Caco-2 (cell line): Measurements from ENCODE around the gene MTM1. TPM values are rescaled to one million over a fixed set of nuclear protein-coding genes. Genes with fewer than 3 reads are reported as not detected.

Experiments used
- BruUV-seq: library from RNA; stranded (reverse); fragments of 400-500 nt; replicated peaks from 2 replicates; lab custom pipeline; 2021; lab: Mats Ljungman, UMichigan
- CTCF ChIA-PET: fragments of 300-600 bp; sonication (Branson Sonifier 250); formaldehyde crosslinking; loops from one replicate; lab custom pipeline; 2022; ENCODE audit warnings: antibody characterized with exemption; lab: Charles Lee
- POLR2A ChIA-PET: fragments of 300-600 bp; sonication (Branson Sonifier 250); formaldehyde crosslinking; loops from one replicate; lab custom pipeline; 2022; ENCODE audit warnings: antibody characterized with exemption; lab: Charles Lee
- DNase-seq, 2 experiments: peaks; one replicate each; pipeline versions ENCODE4 v3.0.0 to v3.0.0-alpha.2; 2020 to 2022
- H3K27me3 ChIP-seq: replicated peaks from 2 replicates; pipeline ENCODE4 v1.6.0; 2011; ENCODE audit warnings: low read length; ENCODE audit not compliant: control insufficient read depth, insufficient read depth
- H3K36me3 ChIP-seq: 2 replicates; pipeline ENCODE4 v1.5.1; 2011; ENCODE audit warnings: low read length; ENCODE audit not compliant: control insufficient read depth, insufficient read depth
- H3K4me1 ChIP-seq: fragments of 250-450 bp; sonication (Bioruptor Pico); 2 replicates; pipeline ENCODE4 v1.5.1; 2020; ENCODE audit warnings: mild to moderate bottlenecking
- H3K4me3 ChIP-seq: 2 replicates; pipeline ENCODE4 v1.5.1; 2011; ENCODE audit warnings: low read depth, mild to moderate bottlenecking, control low read depth, low read length
- H3K9me3 ChIP-seq: fragments of 250-450 bp; sonication (Bioruptor Pico); 2 replicates; pipeline ENCODE4 v1.5.1; 2020; ENCODE audit warnings: mild to moderate bottlenecking, moderate library complexity
- H3K27ac Mint-ChIP-seq: one replicate; pipeline ENCODE4 v1.8.0; 2022; ENCODE audit warnings: mixed read lengths; ENCODE audit not compliant: unreplicated experiment
- H3K27me3 Mint-ChIP-seq: one replicate; pipeline ENCODE4 v1.8.0; 2022; ENCODE audit warnings: mixed read lengths; ENCODE audit not compliant: insufficient read depth, unreplicated experiment
- H3K36me3 Mint-ChIP-seq: one replicate; pipeline ENCODE4 v1.8.0; 2022; ENCODE audit warnings: mild to moderate bottlenecking, mixed read lengths; ENCODE audit not compliant: insufficient read depth, unreplicated experiment
- H3K4me1 Mint-ChIP-seq: one replicate; pipeline ENCODE4 v1.8.0; 2022; ENCODE audit warnings: low read depth, mixed read lengths; ENCODE audit not compliant: unreplicated experiment
- H3K4me3 Mint-ChIP-seq: one replicate; pipeline ENCODE4 v1.8.0; 2022; ENCODE audit warnings: mild to moderate bottlenecking, moderate library complexity, mixed read lengths; ENCODE audit not compliant: unreplicated experiment
- H3K9me3 Mint-ChIP-seq: one replicate; pipeline ENCODE4 v1.8.0; 2022; ENCODE audit warnings: mixed read lengths; ENCODE audit not compliant: unreplicated experiment
- CTCF ChIP-seq, 2 experiments: fragments of 200-600 bp in 1 of 2; IDR thresholded peaks; 1 replicate in 1 of 2; 2 replicates in 1 of 2; pipeline versions ENCODE4 v1.5.1 to v1.8.0; 2011 to 2022; ENCODE audit warnings: antibody characterized with exemption in 1 of 2, control low read depth in 1 of 2, inconsistent platforms in 1 of 2, low read depth in 1 of 2, low read length in 1 of 2, mild to moderate bottlenecking in 1 of 2, moderate library complexity in 1 of 2; ENCODE audit not compliant: insufficient read depth in 1 of 2, severe bottlenecking in 1 of 2, unreplicated experiment in 1 of 2
- intact Hi-C: fragments of 100-400 bp; cut with micrococcal nuclease; formaldehyde crosslinking; loops from one replicate; pipeline ENCODE4 v1.10.0; 2022; ENCODE audit not compliant: unreplicated experiment
- total RNA-seq: library from RNA; stranded (reverse); gene quantifications from 2 replicates; pipeline ENCODE4 v1.2.3, GENCODE V29; 2022

MTM1 gene
- total RNA-seq, 1 experiment from 2014 or later, result 9.7 TPM

GRCh38 chrX:150625875-150626274 lies 57.5 kb downstream of the MTM1 start:
- Mint-ChIP-seq H3K36me3 (peaks cover 12% of the 10 kb centered on the region), H3K9me3 (no peaks in the 10 kb centered on the region), H3K4me3 (no peak overlapping the region), H3K27me3 (no peaks in the 10 kb centered on the region), H3K4me1 (no peaks in the 10 kb centered on the region), H3K27ac (no peak overlapping the region)
- Histone ChIP-seq H3K4me1 (no peaks in the 10 kb centered on the region), H3K4me3 (no peak overlapping the region), H3K27me3 (no peaks in the 10 kb centered on the region), H3K36me3 (no peaks in the 10 kb centered on the region; the same call in 1 of the 2 replicates), H3K9me3 (no peaks in the 10 kb centered on the region)
- TF ChIP-seq CTCF (IDR thresholded peaks at IDR 0.05; ENCODE audit: insufficient read depth in 1 of 2, low read depth in 1 of 2, low read length in 1 of 2, severe bottlenecking in 1 of 2, unreplicated experiment in 1 of 2), result no peak
- BruUV-seq, result no TSS peak
- intact Hi-C loops, result loop anchor here (5.0 kb wide), 1 partner anchor 84 kb away; no protein-coding TSS in a partner anchor
- DNase-seq, result no peak
- ChIA-PET POLR2A (no interaction called here), CTCF (no interaction called here)

- Histone ChIP-seq H3K4me1 (no peaks in the 10 kb centered on the region), H3K9me3 (no peaks in the 10 kb centered on the region), H3K4me3 (no peak overlapping the region), H3K27me3 (no peaks in the 10 kb centered on the region), H3K36me3 (no peaks in the 10 kb centered on the region; the same call in 1 of the 2 replicates)
- Mint-ChIP-seq H3K4me3 (no peak overlapping the region), H3K36me3 (peaks cover 5% of the 10 kb centered on the region), H3K27me3 (no peaks in the 10 kb centered on the region), H3K27ac (no peak overlapping the region), H3K9me3 (no peaks in the 10 kb centered on the region), H3K4me1 (no peaks in the 10 kb centered on the region)
- intact Hi-C loops, result loop anchor here (5.0 kb wide), 1 partner anchor 86 kb away; no protein-coding TSS in a partner anchor
- no peak for DNase-seq
- BruUV-seq, result no TSS peak
- ChIA-PET CTCF (no interaction called here), POLR2A (no interaction called here)
- no peak for TF ChIP-seq CTCF (IDR thresholded peaks at IDR 0.05; ENCODE audit: insufficient read depth in 1 of 2, low read depth in 1 of 2, low read length in 1 of 2, severe bottlenecking in 1 of 2, unreplicated experiment in 1 of 2)
These were observed 59.5 kb downstream of the MTM1 start for GRCh38 chrX:150627957-150628356.

GRCh38 chrX:150635952-150636351 lies 67.5 kb downstream of the MTM1 start:
- Mint-ChIP-seq H3K4me1 (no peaks in the 10 kb centered on the region), H3K27ac (no peak overlapping the region), H3K27me3 (no peaks in the 10 kb centered on the region), H3K36me3 (no peaks in the 10 kb centered on the region), H3K4me3 (no peak overlapping the region), H3K9me3 (no peaks in the 10 kb centered on the region)
- Histone ChIP-seq H3K9me3 (no peaks in the 10 kb centered on the region), H3K27me3 (no peaks in the 10 kb centered on the region), H3K4me1 (no peaks in the 10 kb centered on the region), H3K4me3 (no peak overlapping the region), H3K36me3 (no peaks in the 10 kb centered on the region)
- BruUV-seq, result no TSS peak
- TF ChIP-seq CTCF (IDR thresholded peaks at IDR 0.05; ENCODE audit: insufficient read depth in 1 of 2, low read depth in 1 of 2, low read length in 1 of 2, severe bottlenecking in 1 of 2, unreplicated experiment in 1 of 2), result no peak
- no peak for DNase-seq
- ChIA-PET POLR2A (no interaction called here), CTCF (no interaction called here)
- intact Hi-C loops, result no loop called here
